ENCODE results near the gene PCNX2.

Gene PCNX2

DNA sequence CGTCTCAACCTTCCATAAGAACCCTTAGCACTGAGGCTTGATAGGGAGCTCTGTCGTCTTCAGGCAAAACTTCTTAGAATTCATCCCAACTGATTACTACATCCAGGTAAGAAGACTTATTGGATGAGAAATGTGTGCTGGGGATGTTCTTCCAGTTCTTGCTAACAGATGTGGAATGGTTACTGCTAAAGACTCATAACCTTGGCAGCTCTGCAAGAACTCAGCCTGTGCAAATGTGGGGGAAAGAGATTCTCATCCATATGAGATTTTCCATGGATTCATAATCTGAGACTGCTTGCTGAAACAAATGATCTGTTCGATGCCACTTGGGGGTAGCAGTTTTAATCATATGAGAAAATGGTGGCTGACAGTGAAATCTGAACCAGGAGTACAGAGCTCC lies 296.9 kb downstream of the PCNX2 start:
- no peaks in the 10 kb centered on the region for H3K9me3 ChIP-seq
- peaks cover 0 to 60% (median 17%) of the 10 kb centered on the region in 3 donors for H3K36me3 ChIP-seq
- no peaks in the 10 kb centered on the region for H3K4me1 ChIP-seq
- intact Hi-C loops (cut with DNase I; ENCODE audit: low total_unique reads), result no loop called here
- DNase-seq, result no peak
- no peak overlapping the region for H3K4me3 ChIP-seq
- H3K27ac ChIP-seq, result no peak overlapping the region
- TF ChIP-seq, protein P1, sequence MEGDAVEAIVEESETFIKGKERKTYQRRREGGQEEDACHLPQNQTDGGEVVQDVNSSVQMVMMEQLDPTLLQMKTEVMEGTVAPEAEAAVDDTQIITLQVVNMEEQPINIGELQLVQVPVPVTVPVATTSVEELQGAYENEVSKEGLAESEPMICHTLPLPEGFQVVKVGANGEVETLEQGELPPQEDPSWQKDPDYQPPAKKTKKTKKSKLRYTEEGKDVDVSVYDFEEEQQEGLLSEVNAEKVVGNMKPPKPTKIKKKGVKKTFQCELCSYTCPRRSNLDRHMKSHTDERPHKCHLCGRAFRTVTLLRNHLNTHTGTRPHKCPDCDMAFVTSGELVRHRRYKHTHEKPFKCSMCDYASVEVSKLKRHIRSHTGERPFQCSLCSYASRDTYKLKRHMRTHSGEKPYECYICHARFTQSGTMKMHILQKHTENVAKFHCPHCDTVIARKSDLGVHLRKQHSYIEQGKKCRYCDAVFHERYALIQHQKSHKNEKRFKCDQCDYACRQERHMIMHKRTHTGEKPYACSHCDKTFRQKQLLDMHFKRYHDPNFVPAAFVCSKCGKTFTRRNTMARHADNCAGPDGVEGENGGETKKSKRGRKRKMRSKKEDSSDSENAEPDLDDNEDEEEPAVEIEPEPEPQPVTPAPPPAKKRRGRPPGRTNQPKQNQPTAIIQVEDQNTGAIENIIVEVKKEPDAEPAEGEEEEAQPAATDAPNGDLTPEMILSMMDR (IDR thresholded peaks at IDR 0.05), result no peak
- H3K27me3 ChIP-seq, result no peaks in the 10 kb centered on the region

DNA sequence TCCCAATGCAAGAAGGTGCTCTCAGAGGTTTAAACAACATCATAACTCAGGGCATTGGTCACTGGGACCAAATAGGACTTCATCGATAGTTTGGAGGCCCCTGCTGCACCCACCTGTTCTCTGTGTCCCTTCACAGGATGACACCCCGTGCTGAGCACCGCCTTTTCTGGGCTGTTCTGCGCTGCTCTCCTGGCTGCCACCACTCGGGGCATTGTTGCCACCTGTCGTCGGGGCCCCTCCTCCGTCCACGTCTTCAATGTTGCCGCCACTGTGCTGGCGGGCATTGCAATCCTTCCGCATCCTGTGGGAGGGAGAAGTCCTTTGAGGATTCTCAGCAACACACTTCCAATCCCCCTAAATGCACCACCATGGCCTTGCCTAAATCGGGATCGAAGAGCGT lies 297.4 kb downstream of the PCNX2 start:
- no peaks in the 10 kb centered on the region for H3K27me3 ChIP-seq
- peaks cover 0 to 65% (median 17%) of the 10 kb centered on the region in 3 donors for H3K36me3 ChIP-seq
- no peak overlapping the region for H3K27ac ChIP-seq
- DNase-seq, result no peak
- no peak overlapping the region for H3K4me3 ChIP-seq
- no peaks in the 10 kb centered on the region for H3K4me1 ChIP-seq
- TF ChIP-seq, protein P1 (IDR thresholded peaks at IDR 0.05), result no peak
- H3K9me3 ChIP-seq, result no peaks in the 10 kb centered on the region
- intact Hi-C loops (cut with DNase I; ENCODE audit: low total_unique reads), result no loop called here

DNA sequence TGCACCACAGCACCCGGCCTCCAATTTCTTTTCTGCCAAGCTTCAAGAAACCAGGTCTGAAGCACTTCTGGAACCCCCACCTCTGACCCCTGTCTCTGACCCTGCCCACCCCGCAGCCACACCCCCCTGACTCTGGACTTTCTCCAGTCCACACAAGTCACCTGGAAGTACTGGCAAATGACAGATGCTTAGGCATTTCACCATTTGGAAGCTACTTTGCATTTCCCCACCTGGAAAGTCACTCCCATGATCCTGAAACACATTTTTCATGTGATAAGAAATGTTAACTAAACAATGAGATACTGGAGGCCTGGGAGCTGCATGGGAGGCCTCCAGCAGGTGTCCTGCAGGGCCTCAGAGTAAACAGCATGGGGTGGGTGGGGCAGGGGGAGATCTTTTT lies 299.4 kb downstream of the PCNX2 start:
- Histone ChIP-seq H3K4me3 (no peak overlapping the region), H3K36me3 (peaks cover 0 to 84% (median 17%) of the 10 kb centered on the region in 3 donors), H3K27ac (no peak overlapping the region), H3K27me3 (no peaks in the 10 kb centered on the region), H3K4me1 (no peaks in the 10 kb centered on the region), H3K9me3 (no peaks in the 10 kb centered on the region)
- TF ChIP-seq, protein P1 (IDR thresholded peaks at IDR 0.05), result no peak
- intact Hi-C loops (cut with DNase I; ENCODE audit: low total_unique reads), result no loop called here
- no peak for DNase-seq

DNA sequence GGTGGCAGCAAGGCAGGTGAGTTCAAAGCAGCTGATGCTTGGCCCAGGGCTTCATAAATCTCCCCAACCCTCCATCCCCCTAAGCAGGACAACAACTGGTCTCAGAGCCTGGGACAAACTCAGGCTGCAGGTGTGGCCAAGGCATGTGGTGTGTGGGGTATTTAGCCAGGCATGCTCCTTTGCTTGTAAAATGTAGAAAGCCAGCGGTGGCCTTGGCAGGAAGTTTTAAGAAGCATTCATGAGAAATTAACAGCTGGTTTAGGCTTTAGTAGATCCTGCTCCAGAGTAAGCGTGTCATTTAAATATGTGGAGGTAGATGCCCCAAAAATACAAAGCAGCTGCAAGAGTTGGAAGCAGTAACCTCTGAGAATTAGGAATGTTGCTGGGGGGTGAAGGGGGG lies 300.3 kb downstream of the PCNX2 start:
- H3K27ac ChIP-seq, result no peak overlapping the region
- H3K27me3 ChIP-seq, result no peaks in the 10 kb centered on the region
- no peak overlapping the region for H3K4me3 ChIP-seq
- TF ChIP-seq, protein P1 (IDR thresholded peaks at IDR 0.05), result no peak
- peaks cover 0 to 88% (median 17%) of the 10 kb centered on the region in 3 donors for H3K36me3 ChIP-seq
- intact Hi-C loops (cut with DNase I; ENCODE audit: low total_unique reads), result no loop called here
- H3K9me3 ChIP-seq, result no peaks in the 10 kb centered on the region
- H3K4me1 ChIP-seq, result no peaks in the 10 kb centered on the region
- DNase-seq, result no peak

DNA sequence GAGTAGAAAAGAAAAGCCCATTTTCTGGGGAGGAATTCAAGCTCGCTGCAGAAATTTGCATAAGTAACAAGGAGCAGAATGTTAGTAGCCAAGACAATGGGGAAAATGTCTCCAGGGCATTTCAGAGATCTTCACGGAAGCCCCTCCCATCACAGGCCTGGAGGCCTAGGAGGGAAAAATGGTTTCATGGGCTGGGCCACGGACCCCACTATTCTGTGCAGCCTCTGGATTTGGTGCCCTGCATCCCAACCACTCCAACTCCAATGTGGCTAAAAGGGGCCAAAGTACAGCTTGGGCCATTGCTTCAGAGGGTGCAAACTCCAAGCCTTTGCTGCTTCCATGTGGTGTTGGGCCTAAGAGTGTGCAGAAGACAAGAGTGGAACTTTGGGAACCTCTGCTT lies 302.0 kb downstream of the PCNX2 start:
- TF ChIP-seq, protein P1 (IDR thresholded peaks at IDR 0.05), result no peak
- H3K4me3 ChIP-seq, result no peak overlapping the region
- intact Hi-C loops (cut with DNase I; ENCODE audit: low total_unique reads), result no loop called here

DNA sequence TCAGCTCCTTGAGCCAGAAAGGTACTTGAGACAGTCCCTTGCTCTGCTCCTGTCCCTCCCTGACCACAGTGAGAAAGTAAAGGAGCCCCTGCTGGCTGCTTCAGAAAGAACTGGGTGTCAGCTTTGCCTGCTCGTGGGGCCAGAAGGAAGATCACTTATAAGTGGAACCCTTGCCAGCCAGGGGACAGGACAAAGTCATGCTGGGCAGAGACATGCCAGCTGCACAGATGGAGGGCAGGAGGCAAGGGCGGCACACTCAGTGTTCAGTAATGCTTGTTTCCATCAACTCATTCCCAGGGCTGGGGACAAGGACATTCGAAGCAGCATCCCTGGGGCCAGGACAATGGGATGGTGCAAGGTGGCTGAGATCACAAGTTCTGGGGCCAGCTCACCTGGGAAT lies 303.3 kb downstream of the PCNX2 start:
- no peaks in the 10 kb centered on the region for H3K27me3 ChIP-seq
- intact Hi-C loops (cut with DNase I; ENCODE audit: low total_unique reads), result no loop called here
- TF ChIP-seq, protein P1 (IDR thresholded peaks at IDR 0.05), result no peak
- peaks cover 0 to 60% (median 4%) of the 10 kb centered on the region in 3 donors for H3K36me3 ChIP-seq
- no peak overlapping the region for H3K27ac ChIP-seq
- no peaks in the 10 kb centered on the region for H3K9me3 ChIP-seq
- DNase-seq, result no peak
- no peaks in the 10 kb centered on the region for H3K4me1 ChIP-seq
- no peak overlapping the region for H3K4me3 ChIP-seq

More for the DNA sequence above, 302.0 kb downstream of the PCNX2 start:
- Histone ChIP-seq H3K9me3 (no peaks in the 10 kb centered on the region), H3K36me3 (peaks cover 0 to 73% (median 9%) of the 10 kb centered on the region in 3 donors), H3K27me3 (no peaks in the 10 kb centered on the region), H3K27ac (no peak overlapping the region), H3K4me1 (no peaks in the 10 kb centered on the region)
- DNase-seq, result no peak

Data from tibial artery (tissue), 4 donors.